ENCODE results near the gene ANXA8.
"Not testable (repeated sequence)": the region's sequence is repeated elsewhere in the genome, so short reads cannot be mapped to it uniquely, and the experiment has no call there.

Gene ANXA8

GRCh38 chr10:47462577-47463358, 21.1 kb downstream of the ANXA8 start:
- DNase-seq = not testable (repeated sequence)

- DNase-seq = not testable (repeated sequence)
Observed at GRCh38 chr10:47461261-47461687, 22.6 kb downstream of the ANXA8 start.

GRCh38 chr10:47458466-47459154, 25.3 kb downstream of the ANXA8 start:
- DNase-seq = no peak

- DNase-seq = no peak
Observed at GRCh38 chr10:47457826-47458225, 26.1 kb downstream of the ANXA8 start.

- no peak for DNase-seq
Observed at GRCh38 chr10:47457528-47457820, 26.4 kb downstream of the ANXA8 start.

GRCh38 chr10:47456794-47457527, 27.0 kb downstream of the ANXA8 start:
- no peak for DNase-seq

GRCh38 chr10:47456079-47456785, 27.7 kb downstream of the ANXA8 start:
- DNase-seq = no peak

GRCh38 chr10:47455350-47456078, 28.4 kb downstream of the ANXA8 start:
- not testable (repeated sequence) for DNase-seq

GRCh38 chr10:47454780-47455058, 29.2 kb downstream of the ANXA8 start:
- no peak for DNase-seq

- DNase-seq = no peak
Observed at GRCh38 chr10:47454008-47454779, 29.7 kb downstream of the ANXA8 start.

- DNase-seq = no peak
Observed at GRCh38 chr10:47453141-47454007, 30.5 kb downstream of the ANXA8 start.

- no peak for DNase-seq
Observed at GRCh38 chr10:47452495-47453140, 31.3 kb downstream of the ANXA8 start.

GRCh38 chr10:47451998-47452494, 31.9 kb downstream of the ANXA8 start:
- DNase-seq = no peak

GRCh38 chr10:47451273-47451997, 32.5 kb downstream of the ANXA8 start:
- no peak for DNase-seq

- DNase-seq = no peak
Observed at GRCh38 chr10:47450442-47450841, 33.5 kb downstream of the ANXA8 start.

GRCh38 chr10:47449979-47450378, 33.9 kb downstream of the ANXA8 start:
- DNase-seq = no peak

GRCh38 chr10:47449102-47449978, 34.6 kb downstream of the ANXA8 start:
- no peak for DNase-seq

GRCh38 chr10:47447705-47448104, 36.2 kb downstream of the ANXA8 start:
- no peak for DNase-seq

All from stimulated activated CD4-positive, alpha-beta T cell treated with anti-CD3 and anti-CD28 coated beads, Interleukin-4, amount 100 ng/mL, for 24 hours (primary cell).